Hepatic stellate cell (primary cell): ENCODE results near the gene TSSC4.

Source experiments
- DNase-seq: peaks from one replicate; pipeline ENCODE4 v3.0.0; 2011; ENCODE audit warnings: low spot score

Gene TSSC4

DNA sequence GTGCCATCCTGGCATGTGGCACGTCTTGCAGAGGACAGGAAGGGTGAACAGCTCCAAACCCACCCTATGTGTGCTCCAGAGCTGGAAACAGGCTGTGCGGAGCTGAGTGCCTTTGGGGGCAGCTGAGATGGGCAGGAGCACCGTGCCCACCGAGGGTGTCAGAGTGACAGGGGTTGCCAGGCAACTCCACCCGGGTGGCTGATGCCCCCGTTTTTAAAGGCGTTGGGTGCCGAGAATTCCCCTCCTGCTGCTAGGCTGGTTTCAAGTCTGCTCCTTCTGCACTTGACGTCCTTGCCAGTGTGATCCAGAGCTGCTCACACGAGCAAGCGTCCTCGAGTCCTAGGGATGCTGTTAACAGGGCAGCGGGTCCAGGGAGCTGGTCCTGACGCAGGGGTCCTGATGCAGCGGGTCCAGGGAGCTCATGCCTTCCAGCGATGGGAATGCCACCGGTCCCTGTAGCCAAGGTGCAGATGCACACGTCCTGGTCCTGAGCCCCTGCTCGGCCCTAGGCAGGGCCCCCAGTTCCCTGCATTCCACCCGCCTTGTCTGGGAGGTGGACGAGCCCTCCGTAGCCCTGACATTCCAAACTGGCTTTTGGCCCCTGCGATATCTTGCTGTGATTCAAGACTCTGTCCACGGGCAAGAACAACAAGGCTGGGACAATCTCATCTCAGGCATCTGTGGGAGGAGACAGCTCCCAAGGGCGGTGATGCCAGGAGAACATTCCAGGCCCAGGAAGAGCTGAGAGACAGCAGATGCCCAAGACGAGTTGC is 49.2 kb downstream of the TSSC4 start:
- no peak for DNase-seq

DNA sequence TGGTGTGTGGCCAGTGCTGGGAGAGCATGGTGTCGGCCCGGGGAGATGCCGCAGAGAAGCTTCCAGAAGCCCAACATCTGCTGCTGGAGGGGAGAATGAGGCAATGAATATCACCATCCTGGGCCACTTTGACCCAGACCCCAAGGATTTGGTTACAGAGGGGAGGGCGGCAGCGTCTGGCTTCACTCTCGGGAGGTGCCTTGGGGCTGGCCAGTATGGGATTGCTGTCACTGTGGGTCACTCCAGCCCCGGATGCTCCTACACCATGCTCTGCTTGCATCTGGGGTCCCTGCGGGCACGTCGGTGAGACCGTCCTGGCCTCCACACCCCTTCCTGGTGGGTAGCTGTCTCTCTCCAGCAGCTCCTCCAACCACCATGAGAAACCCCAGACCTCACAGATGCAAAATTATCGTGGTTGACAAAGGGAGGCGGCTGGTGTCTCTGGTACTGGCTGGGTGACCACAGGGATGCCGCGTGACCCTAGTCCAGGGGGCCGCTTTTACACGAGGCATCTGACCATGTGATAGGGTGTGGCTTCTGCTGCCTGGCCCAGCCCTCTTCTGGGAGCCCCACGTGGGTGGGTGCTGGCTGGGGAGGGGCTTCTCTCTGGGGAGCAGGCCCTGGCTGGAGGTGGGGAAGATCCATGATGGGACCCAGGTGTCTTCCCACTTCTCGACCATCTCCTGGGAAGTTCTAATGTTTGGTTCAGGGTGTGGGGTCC is 49.9 kb downstream of the TSSC4 start:
- DNase-seq: no peak

DNA sequence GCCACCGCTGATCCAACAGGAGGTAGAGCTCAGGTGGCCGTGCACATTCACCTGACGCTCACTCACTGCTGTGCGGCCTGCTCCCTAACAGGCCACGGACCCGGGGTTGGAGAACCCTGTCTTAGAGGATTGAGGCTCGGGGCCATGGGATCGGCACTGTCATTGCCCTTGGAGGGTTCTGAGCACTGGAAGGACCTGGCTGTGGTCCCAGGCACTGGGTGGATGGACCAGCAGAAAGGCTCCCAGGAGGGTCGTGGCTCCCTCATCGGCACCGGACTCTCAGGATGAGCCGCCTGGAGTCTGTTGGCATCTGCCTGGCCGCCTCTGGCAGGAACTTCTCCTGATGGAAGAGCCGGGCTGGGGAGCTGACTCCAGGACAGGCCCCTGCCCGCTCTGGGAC is 50.8 kb downstream of the TSSC4 start:
- DNase-seq: no peak

DNA sequence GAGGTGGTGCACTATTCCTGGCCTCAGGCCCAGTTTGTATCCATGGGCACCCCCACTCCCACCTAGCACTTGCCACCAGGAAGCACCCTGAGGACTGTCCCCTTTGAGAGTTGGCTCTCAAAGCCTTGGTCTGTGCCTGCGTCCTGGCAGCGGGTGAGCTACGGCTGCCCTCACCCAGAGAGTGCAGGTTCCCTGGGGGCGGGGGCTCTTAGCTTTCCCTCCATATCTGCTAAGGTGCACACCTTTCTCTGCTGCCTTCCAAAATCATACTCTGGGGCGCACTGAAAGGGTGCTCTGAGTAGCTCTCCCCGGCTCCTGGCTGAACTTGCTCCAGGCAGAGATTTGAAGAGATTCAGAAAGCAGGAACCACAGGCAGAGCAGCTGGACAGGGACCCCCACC is 51.4 kb downstream of the TSSC4 start:
- no peak for DNase-seq

DNA sequence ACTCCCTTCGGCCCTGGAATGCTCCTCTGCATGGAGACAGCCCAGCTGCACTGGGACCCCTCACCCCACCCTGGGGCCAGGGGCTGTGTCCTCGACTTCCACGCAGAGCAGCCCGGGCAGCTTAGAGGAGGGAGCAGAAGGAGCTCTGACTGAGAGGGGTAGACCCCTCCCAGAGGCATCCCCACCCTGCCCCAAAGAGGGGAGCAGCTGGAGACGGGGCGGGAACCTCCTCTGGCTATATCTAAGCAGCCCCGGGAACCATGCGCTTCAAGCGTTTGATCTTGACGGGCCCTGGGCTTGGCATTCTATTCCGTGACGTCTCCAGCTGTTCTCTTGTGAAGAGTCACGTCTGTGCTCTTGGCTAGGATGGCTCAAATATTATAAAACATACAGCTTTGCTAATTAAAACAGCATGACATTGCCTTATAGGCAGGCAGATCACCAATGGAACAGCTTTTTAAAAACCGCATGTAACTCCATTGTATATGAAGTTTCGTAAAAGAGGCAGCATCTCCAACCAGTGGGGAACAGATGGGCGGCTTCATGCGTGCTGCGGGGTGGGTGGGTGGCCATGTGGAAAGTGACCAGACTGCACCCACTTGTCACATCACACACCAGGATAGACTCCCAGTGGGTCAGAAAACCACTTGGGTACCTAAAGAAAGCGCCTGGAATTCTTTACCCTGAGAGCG is 51.9 kb downstream of the TSSC4 start:
- no peak for DNase-seq

DNA sequence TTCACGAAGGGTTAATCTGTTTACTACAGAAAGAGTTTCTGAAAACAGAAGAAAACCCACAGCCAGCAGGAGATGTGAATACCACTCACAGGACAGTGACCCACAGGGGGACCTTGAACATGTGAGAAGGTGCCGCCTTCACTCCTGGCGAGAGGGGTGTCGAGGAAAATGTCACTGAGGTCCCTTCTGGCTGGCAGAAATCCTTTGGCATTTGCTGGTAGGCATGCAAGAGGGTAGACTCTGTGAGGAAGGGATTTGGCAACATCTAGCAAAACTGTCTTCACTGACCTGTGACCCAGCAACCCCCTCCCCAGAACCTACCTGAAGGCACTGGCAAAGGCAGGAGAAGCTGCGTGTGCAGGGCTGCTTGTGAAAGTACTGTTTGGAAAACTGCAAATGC is 52.9 kb downstream of the TSSC4 start:
- no peak for DNase-seq
